MM.1S (cell line): Measurements from ENCODE around the gene SH3BP1.

Experiments used
- DNase-seq: peaks from one replicate; pipeline ENCODE4 v3.0.0-alpha.2; 2015
- H2AFZ ChIP-seq: fragments of 300-600 bp; sonication (generic); 2 replicates; pipeline ENCODE4 v1.6.0; 2016; ENCODE audit warnings: antibody characterized with exemption, low read length
- H3F3A ChIP-seq: fragments of 300-600 bp; sonication (generic); 2 replicates; pipeline ENCODE4 v1.6.1; 2016; ENCODE audit warnings: mild to moderate bottlenecking, antibody characterized with exemption, low read length, moderate library complexity, mixed read lengths; ENCODE audit not compliant: insufficient read depth
- H3K27ac ChIP-seq: fragments of 300-600 bp; sonication (generic); 2 replicates; pipeline ENCODE4 v1.5.1; 2016; ENCODE audit warnings: mild to moderate bottlenecking, low read length
- H3K27me3 ChIP-seq: fragments of 300-600 bp; sonication (generic); replicated peaks from 2 replicates; pipeline ENCODE4 v1.6.0; 2016; ENCODE audit warnings: low read length; ENCODE audit not compliant: insufficient read depth
- H3K36me3 ChIP-seq: fragments of 300-600 bp; sonication (generic); replicated peaks from 2 replicates; pipeline ENCODE4 v1.6.1; 2016; ENCODE audit warnings: mild to moderate bottlenecking, low read length, mixed read lengths; ENCODE audit not compliant: insufficient read depth
- H3K4me1 ChIP-seq: fragments of 300-600 bp; sonication (generic); 2 replicates; pipeline ENCODE4 v1.6.1; 2016; ENCODE audit warnings: low read length, mixed read lengths
- H3K4me2 ChIP-seq: fragments of 300-600 bp; sonication (generic); 2 replicates; pipeline ENCODE4 v1.6.0; 2016; ENCODE audit warnings: low read depth, low read length
- H3K4me3 ChIP-seq: fragments of 300-600 bp; sonication (generic); 2 replicates; pipeline ENCODE4 v1.5.1; 2016; ENCODE audit warnings: low read length, mixed read lengths
- H3K79me2 ChIP-seq: fragments of 300-600 bp; sonication (generic); 2 replicates; pipeline ENCODE4 v1.6.1; 2016; ENCODE audit warnings: mixed run types, low read length, mixed read lengths
- H3K9ac ChIP-seq: fragments of 300-600 bp; sonication (generic); 2 replicates; pipeline ENCODE4 v1.6.1; 2016; ENCODE audit warnings: low read length, mixed read lengths
- H3K9me2 ChIP-seq: fragments of 300-600 bp; sonication (generic); replicated peaks from 2 replicates; pipeline ENCODE4 v1.6.1; 2016; ENCODE audit warnings: mild to moderate bottlenecking, low read length, mixed read lengths; ENCODE audit not compliant: insufficient read depth
- H3K9me3 ChIP-seq: fragments of 300-600 bp; sonication (generic); replicated peaks from 2 replicates; pipeline ENCODE4 v1.6.1; 2016; ENCODE audit warnings: mild to moderate bottlenecking, low read length, mixed read lengths; ENCODE audit not compliant: insufficient read depth
- H4K20me1 ChIP-seq: fragments of 300-600 bp; sonication (generic); 2 replicates; pipeline ENCODE4 v1.6.1; 2016; ENCODE audit warnings: mild to moderate bottlenecking, low read length, moderate library complexity, mixed read lengths; ENCODE audit not compliant: insufficient read depth
- EZH2 ChIP-seq: fragments of 300-600 bp; sonication (generic); optimal IDR thresholded peaks from 2 replicates; pipeline ENCODE3; 2017; ENCODE audit warnings: low read depth, mild to moderate bottlenecking, antibody characterized with exemption, low read length, mixed read lengths
- EZH2phosphoT487 ChIP-seq: fragments of 300-600 bp; sonication (generic); IDR thresholded peaks from 2 replicates; pipeline ENCODE4 v1.6.1; 2018; ENCODE audit warnings: antibody characterized with exemption, low read length
- TF ChIP-seq, protein P1 (sequence below): fragments of 300-600 bp; sonication (generic); IDR thresholded peaks from 2 replicates; pipeline ENCODE4 v1.5.1; 2016; ENCODE audit warnings: antibody characterized with exemption, low read length, mixed read lengths

The SH3BP1 gene

DNA sequence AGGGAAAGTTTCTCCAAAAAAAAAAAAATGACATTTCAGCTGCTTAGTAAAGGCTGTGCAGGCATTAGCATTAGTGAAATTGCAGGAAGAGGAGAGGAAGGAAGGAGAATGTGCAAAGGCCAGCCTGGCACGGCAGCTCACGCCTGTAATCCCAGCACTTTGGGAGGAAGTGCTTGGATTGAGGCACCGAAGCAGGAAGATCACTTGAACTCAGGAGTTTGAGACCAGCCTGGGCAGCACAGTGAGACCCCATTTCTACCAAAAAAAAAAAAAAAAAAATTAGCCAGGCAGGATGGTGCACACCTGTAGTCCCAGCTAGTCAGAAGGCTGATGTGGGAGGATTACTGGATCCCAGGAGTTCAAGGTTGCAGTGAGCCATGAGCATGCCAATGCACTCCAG, 65.2 kb downstream of the SH3BP1 start:
- no peak overlapping the region for H3K4me2 ChIP-seq
- no peaks in the 10 kb centered on the region for H3K79me2 ChIP-seq
- no peaks in the 10 kb centered on the region for H3K9me2 ChIP-seq
- TF ChIP-seq, protein P1, sequence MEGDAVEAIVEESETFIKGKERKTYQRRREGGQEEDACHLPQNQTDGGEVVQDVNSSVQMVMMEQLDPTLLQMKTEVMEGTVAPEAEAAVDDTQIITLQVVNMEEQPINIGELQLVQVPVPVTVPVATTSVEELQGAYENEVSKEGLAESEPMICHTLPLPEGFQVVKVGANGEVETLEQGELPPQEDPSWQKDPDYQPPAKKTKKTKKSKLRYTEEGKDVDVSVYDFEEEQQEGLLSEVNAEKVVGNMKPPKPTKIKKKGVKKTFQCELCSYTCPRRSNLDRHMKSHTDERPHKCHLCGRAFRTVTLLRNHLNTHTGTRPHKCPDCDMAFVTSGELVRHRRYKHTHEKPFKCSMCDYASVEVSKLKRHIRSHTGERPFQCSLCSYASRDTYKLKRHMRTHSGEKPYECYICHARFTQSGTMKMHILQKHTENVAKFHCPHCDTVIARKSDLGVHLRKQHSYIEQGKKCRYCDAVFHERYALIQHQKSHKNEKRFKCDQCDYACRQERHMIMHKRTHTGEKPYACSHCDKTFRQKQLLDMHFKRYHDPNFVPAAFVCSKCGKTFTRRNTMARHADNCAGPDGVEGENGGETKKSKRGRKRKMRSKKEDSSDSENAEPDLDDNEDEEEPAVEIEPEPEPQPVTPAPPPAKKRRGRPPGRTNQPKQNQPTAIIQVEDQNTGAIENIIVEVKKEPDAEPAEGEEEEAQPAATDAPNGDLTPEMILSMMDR = no peak
- no peak for TF ChIP-seq EZH2
- no peaks in the 10 kb centered on the region for H3K4me1 ChIP-seq
- no peaks in the 10 kb centered on the region for H3K9me3 ChIP-seq
- H3K4me3 ChIP-seq = no peak overlapping the region
- H2AFZ ChIP-seq = no peak overlapping the region
- no peak overlapping the region for H3K9ac ChIP-seq
- no peaks in the 10 kb centered on the region for H3K27me3 ChIP-seq
- H3F3A ChIP-seq = no peaks in the 10 kb centered on the region
- no peak overlapping the region for H3K27ac ChIP-seq
- H3K36me3 ChIP-seq = no peaks in the 10 kb centered on the region
- DNase-seq = no peak
- no peaks in the 10 kb centered on the region for H4K20me1 ChIP-seq

DNA sequence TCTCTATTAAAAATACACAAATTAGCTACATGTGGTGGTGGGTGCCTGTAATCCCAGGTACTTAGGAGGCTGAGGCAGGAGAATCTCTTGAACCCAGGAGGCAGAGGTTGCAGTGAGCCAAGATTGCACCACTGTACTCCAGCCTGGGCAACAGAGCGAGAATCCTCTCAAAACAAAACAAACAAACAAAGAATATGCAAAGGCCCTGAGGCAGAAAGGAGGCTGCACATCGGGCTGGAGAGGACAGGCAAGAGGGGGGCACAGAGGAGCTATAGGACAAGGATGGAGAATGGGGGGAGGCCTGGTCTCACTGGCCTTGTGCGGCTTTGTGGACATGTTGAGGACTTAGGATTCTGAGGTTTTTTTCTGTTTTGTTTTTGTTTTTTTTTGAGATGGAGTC, 65.7 kb downstream of the SH3BP1 start:
- Histone ChIP-seq H3K36me3 (no peaks in the 10 kb centered on the region), H3K9ac (no peak overlapping the region), H3K9me2 (no peaks in the 10 kb centered on the region), H2AFZ (no peak overlapping the region), H4K20me1 (no peaks in the 10 kb centered on the region), H3K4me2 (no peak overlapping the region), H3K9me3 (no peaks in the 10 kb centered on the region), H3K27ac (no peak overlapping the region), H3K4me1 (no peaks in the 10 kb centered on the region), H3F3A (no peaks in the 10 kb centered on the region), H3K79me2 (no peaks in the 10 kb centered on the region), H3K4me3 (no peak overlapping the region), H3K27me3 (no peaks in the 10 kb centered on the region)
- no peak for DNase-seq
- TF ChIP-seq, protein P1 = no peak
- no peak for TF ChIP-seq EZH2phosphoT487
- no peak for TF ChIP-seq EZH2
